ENCODE data around the gene TRIM36. TPM values are rescaled to one million over a fixed set of nuclear protein-coding genes. Genes with fewer than 3 reads are reported as not detected.

The TRIM36 gene
- total RNA-seq, 1 donor from 2014 or later, result 22.9 TPM

DNA sequence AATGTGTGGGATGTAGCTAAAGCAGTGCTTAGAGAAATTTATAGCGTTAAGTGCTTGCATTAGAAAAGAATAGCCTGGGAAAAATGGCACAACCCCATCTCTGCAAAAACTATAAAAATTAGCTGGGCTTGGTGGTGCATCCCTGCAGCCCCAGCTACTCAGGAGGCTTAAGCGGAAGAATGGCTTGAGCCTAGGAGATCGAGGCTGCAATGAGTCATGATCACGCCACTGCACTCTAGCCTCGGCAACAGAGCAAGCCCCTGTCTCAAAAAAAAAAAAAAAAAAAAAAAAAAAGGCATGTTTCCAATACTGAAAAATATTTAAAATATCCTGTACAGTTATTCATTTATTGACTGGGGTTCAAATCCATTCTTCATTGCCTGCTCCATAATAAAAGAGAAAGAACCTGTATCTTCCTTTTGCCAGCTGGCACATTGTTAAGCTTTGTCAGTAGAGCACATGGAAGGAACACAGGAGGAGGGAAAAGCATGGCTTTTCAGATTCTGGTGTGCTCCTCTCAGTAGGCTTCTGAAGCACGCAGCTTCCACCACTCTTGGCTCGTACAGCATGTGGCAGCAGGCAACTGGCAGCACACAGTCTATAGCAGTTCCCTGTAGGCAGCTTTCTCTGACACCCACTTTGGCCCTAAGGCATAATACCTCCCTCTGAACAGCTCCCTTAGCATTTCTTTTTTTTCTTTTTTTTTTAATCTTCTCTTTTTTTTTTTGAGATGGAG, 73.5 kb downstream of the TRIM36 start:
- TF ChIP-seq, protein P1, sequence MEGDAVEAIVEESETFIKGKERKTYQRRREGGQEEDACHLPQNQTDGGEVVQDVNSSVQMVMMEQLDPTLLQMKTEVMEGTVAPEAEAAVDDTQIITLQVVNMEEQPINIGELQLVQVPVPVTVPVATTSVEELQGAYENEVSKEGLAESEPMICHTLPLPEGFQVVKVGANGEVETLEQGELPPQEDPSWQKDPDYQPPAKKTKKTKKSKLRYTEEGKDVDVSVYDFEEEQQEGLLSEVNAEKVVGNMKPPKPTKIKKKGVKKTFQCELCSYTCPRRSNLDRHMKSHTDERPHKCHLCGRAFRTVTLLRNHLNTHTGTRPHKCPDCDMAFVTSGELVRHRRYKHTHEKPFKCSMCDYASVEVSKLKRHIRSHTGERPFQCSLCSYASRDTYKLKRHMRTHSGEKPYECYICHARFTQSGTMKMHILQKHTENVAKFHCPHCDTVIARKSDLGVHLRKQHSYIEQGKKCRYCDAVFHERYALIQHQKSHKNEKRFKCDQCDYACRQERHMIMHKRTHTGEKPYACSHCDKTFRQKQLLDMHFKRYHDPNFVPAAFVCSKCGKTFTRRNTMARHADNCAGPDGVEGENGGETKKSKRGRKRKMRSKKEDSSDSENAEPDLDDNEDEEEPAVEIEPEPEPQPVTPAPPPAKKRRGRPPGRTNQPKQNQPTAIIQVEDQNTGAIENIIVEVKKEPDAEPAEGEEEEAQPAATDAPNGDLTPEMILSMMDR (conservative IDR thresholded peaks at IDR 0.05), result no peak
- peak overlapping the region; percentile 47 for H3K27ac Mint-ChIP-seq (ENCODE audit: unreplicated experiment)
- no peak for DNase-seq (ENCODE audit: low read depth, low spot score)
- H3K27me3 Mint-ChIP-seq (ENCODE audit: low read depth), result no peaks in the 10 kb centered on the region
- no peaks in the 10 kb centered on the region for H3K36me3 Mint-ChIP-seq (ENCODE audit: low read depth)
- peak overlapping the region; percentile 18 for H3K4me3 Mint-ChIP-seq
- no peaks in the 10 kb centered on the region for H3K9me3 Mint-ChIP-seq
- peaks cover 4% of the 10 kb centered on the region for H3K4me1 Mint-ChIP-seq

DNA sequence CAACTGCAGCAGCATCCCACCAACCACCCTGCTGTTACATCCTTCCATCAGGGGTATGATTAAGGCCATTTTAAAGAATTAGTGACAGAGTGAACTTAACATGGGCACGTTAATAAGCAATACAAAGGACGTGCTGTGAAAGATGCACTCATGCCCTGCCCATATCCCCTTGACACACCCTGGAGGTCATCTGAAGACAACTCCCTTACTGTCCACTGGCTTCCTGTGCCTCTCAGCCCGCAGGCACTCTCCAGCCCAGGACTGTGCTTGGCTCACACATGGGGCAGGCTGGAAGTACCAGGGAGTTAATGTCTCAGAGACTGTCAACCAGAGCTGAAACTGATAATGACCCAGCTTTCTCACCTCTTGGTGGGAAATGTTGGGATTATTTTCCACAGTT, 81.8 kb downstream of the TRIM36 start:
- H3K27ac Mint-ChIP-seq (ENCODE audit: unreplicated experiment), result peak overlapping the region; percentile 83

DNA sequence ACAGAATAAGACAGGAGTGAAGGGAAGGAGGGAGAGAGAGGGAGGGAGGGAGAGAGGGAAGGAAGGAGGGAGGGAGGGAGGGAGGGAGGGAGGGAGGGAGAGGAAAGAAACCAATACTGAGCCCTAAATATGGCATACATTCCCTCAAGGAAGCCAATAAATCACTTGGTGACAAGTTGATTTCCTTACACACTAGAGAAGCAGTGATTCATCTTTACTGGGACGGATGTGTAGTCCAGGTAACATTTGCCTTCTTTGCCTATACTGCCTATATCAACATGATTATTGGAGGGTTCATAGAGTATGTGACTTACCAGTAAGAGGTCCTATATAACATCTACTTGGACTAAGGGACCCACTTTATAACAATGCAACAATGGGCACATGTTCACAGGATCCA, 83.2 kb downstream of the TRIM36 start:
- Mint-ChIP-seq H3K27me3 (ENCODE audit: low read depth) (no peaks in the 10 kb centered on the region), H3K36me3 (ENCODE audit: low read depth) (peaks cover 3% of the 10 kb centered on the region), H3K9me3 (peaks cover 10% of the 10 kb centered on the region), H3K27ac (ENCODE audit: unreplicated experiment) (no peak overlapping the region), H3K4me3 (no peak overlapping the region), H3K4me1 (peaks cover 27% of the 10 kb centered on the region)
- TF ChIP-seq, protein P1 (conservative IDR thresholded peaks at IDR 0.05), result no peak
- DNase-seq (ENCODE audit: low read depth, low spot score), result no peak

More for the DNA sequence above, 81.8 kb downstream of the TRIM36 start:
- no peaks in the 10 kb centered on the region for H3K27me3 Mint-ChIP-seq (ENCODE audit: low read depth)
- DNase-seq (ENCODE audit: low read depth, low spot score), result peak; percentile 12
- peak overlapping the region; percentile 38 for H3K4me3 Mint-ChIP-seq
- H3K9me3 Mint-ChIP-seq, result peaks cover 6% of the 10 kb centered on the region
- H3K4me1 Mint-ChIP-seq, result peaks cover 27% of the 10 kb centered on the region
- peaks cover 3% of the 10 kb centered on the region for H3K36me3 Mint-ChIP-seq (ENCODE audit: low read depth)
- TF ChIP-seq, protein P1 (conservative IDR thresholded peaks at IDR 0.05), result no peak

DNA sequence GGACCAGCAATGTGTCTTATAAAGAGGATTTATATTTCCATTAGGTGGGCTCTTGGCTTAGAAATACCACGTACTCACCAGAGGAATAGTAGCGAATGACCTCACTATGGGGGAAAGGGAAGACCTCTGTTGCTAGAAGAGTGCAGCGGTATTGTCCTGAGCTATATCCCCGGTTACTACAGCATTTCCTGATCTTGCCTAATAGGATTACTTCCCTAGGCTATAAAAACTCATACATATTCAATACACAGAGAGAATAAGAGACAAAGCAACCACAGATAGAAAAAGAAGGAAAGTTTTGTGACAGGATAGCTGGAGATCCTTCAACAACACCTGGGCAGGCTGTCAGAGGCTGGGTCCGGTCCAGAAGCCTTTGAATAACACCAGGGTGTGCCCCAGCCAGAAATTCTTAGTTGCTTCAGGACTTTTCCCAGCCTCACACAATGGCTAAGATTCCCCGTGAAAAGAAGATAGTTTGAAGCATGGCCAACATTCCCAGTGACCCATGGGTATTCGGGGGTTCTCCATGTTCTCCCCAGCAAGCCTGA, 85.4 kb downstream of the TRIM36 start:
- no peaks in the 10 kb centered on the region for H3K27me3 Mint-ChIP-seq (ENCODE audit: low read depth)
- no peak overlapping the region for H3K27ac Mint-ChIP-seq (ENCODE audit: unreplicated experiment)
- H3K4me3 Mint-ChIP-seq, result no peak overlapping the region
- TF ChIP-seq, protein P1 (conservative IDR thresholded peaks at IDR 0.05), result no peak
- peaks cover 24% of the 10 kb centered on the region for H3K4me1 Mint-ChIP-seq
- no peak for DNase-seq (ENCODE audit: low read depth, low spot score)
- peaks cover 10% of the 10 kb centered on the region for H3K9me3 Mint-ChIP-seq
- peaks cover 3% of the 10 kb centered on the region for H3K36me3 Mint-ChIP-seq (ENCODE audit: low read depth)

DNA sequence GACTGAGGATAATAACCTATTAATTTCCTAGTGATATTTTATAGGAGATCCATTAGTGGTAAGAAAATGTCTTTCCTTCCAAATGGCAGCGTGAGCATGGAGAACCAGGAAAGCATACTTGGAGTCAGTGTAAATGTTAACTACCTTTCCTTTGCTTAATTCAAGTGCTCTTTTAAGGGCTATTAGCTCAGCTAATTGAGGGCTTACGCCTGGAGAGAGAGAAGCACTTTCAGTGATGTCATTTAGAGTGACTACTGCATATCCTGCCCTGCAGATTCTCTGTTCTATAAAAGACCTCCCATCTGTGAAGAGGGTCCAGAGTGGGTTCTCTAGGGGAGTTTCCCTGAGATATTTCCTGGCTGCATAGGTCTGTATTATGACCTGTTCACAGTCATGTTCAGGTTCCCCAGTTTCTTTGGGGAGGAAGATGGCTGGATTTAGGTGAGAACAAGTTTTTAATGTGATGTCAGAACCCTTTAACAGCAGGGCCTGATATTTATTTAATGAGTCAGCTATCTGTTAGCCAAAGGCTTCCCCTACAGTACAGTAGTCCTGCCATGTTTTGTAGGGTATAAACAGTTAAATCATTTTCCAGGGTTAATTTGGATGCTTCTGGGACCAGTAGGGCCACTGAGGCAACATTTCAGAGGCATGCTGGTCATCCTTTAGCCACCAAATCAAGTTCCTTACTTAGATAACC, 89.6 kb downstream of the TRIM36 start:
- H3K4me3 Mint-ChIP-seq, result no peak overlapping the region
- H3K27ac Mint-ChIP-seq (ENCODE audit: unreplicated experiment), result no peak overlapping the region
- no peaks in the 10 kb centered on the region for H3K27me3 Mint-ChIP-seq (ENCODE audit: low read depth)
- H3K36me3 Mint-ChIP-seq (ENCODE audit: low read depth), result no peaks in the 10 kb centered on the region
- TF ChIP-seq, protein P1 (conservative IDR thresholded peaks at IDR 0.05), result no peak
- H3K9me3 Mint-ChIP-seq, result peaks cover 6% of the 10 kb centered on the region
- DNase-seq (ENCODE audit: low read depth, low spot score), result no peak
- peaks cover 3% of the 10 kb centered on the region for H3K4me1 Mint-ChIP-seq

Other genes with a start within 250 kb of the TRIM36 start
- 38.4 and 41.2 TPM in 2 replicates for gene PGGT1B, start 93.0 kb upstream of the TRIM36 start, total RNA-seq
- gene CCDC112, start 126.7 kb upstream of the TRIM36 start, total RNA-seq, result 11.0 and 11.7 TPM in 2 replicates

Measured in neural crest cell (in vitro differentiated cells).